Femur (tissue), 1 donor: ENCODE results near the gene KBTBD3.
"Not testable (repeated sequence)": the region's sequence is repeated elsewhere in the genome, so short reads cannot be mapped to it uniquely, and the experiment has no call there.

Experiments
- DNase-seq: peaks from one replicate; pipeline ENCODE4 v3.0.0-alpha.2; 2017

Gene KBTBD3

DNA sequence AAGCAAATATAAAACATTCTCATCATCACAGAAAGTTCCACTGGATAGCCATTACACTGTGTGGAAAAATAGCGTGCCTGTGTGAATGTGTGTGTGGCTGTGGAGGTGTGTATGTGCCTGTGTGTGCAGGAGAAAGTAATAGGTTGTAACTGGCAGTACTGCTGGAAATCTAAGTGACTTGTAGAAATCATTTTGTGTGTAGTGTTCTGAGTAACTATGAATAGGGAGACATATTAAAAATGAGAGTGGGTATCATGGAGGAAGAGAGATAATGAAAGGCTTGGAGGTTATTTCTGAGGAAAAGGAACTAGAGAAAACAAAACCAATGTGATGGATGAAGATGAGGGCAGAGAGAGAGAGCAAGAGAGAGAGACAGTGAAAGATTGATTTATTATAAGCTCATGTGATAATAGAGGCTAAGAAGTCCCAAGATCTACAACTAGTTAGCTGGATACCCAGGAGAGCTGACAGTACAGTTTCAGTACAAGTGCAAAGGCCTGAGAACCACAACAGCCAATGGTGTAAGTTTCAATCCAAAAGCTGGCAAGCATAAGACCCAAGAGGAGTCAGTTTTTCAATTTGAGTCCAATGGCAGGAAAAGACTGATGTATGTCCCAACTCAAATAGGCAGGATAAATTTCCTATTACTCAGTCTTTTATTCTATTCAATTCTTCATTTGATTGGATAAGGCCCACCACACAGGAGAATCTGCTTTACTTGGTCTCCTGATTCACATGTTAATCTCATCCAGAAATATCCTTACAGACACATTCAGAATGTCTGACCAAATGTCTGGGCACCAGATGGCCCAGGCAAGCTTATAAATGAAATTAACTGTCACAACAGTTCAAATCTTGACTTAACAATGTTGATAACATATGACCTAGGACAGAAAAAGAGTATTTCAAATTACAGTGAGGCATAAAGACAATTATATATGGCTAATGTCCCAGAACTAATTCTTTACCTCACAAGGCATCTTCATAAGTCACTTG, 14.9 kb downstream of the KBTBD3 start:
- no peak for DNase-seq

DNA sequence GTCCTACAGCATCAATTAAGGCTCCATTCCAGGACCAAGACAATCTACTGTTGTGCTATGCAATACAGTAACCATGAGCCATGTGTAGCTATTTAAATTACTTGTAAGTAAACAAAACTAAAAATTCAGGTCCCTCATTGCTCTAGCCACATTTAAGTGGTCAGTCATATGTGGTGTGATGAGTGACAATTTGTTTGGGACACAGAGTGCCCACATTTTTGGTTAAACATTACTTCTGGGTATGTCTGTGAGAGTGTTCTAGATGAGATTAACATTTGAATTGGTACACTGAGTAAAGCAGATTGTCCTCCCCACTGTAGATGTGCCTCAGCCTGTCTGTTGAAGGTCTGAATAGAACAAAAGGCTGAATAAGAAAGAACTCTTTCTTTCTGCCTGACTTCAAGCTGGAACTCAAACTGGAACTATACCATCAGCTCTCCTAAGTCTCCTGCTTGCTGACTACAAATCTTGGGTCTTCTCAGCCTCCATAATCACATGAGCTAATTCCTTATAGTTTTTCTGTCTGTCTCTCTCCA, 15.8 kb downstream of the KBTBD3 start:
- DNase-seq, result no peak

DNA sequence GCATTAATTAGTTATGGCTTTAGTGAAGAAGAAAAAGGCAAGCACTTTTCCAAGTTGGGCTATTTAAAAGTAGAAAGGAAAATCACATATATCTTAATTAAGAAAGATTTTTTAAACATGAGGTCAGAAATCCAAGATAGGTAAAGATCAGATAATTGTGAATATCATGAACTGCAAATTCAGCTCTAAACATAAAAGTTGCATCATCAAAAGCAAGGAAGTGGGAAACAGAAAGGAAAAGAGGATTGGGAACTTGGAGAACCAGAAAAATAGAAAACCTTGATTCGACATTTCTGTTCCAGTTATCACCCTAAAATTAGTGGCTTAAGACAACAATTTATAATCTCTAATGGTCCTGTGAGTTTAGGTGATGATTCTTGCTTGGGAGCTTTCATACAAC, 17.5 kb downstream of the KBTBD3 start:
- DNase-seq, result no peak

DNA sequence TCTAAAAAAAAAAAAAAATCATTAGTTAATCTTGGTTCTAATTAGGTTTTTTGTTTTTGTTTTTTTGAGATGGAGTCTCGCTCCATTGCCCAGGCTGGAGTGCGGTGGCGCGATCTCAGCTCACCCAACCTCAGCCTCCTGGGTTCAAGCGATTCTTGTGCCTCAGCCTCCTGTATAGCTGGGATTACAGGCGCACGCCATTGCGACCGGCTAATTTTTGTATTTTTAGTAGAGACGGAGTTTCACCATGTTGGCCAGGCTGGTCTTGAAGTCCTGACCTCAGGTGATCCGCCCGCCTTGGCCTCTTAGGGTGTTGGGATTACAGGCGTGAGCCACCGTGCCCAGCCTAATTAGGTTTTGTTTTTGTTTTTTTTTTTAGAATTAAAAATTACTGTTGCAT, 18.8 kb downstream of the KBTBD3 start:
- not testable (repeated sequence) for DNase-seq

DNA sequence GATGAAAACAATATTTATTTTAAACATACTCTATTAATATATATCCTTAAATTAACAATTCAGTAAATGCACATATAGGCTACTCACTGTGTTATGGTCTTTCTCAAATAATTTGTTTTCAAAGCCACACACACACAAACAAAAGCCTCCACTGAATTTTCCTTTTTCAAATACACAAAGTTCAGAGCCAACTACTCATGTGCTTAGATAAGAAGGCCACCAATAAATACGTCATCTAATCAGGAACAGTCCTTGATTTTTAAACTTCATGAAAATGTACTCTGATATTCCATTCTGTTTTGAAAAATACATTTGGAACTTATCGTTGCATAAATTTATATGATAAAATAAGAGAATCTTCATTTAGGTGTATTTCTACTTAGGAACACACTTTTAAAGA, 26.0 kb downstream of the KBTBD3 start:
- no peak for DNase-seq

DNA sequence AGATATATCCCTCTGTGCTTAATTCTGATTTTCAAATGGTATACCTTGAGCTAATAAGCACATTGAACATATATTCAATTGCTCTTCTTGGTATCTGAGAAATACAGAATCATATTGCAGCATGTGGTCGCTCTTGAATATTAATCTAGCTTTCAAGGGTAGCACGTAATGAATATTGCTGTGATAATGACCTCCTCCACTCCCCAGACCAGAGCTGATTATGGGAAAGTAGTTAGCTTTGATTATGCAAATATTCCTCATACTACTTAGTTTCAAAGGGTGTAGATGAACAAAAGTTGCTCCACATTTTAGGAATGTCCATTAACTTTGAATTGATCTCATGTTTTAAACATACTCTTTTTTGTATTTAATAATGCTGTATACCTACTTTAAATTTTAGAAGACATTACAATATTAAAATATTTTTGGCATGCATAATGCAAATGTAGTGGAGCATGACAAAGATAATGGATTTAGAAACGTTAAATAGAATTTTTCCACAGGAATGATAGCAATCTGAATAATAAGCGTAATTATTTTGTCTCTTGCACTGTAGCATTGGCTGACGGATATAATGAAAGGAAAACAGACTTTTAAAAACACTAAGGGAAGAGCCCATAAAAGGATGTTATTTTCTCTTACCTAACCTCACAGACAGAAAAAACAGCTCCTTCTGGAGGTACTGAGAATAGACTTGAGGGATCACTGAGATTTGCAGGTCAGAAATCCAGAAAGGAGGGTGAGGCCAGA, 27.2 kb downstream of the KBTBD3 start:
- no peak for DNase-seq

DNA sequence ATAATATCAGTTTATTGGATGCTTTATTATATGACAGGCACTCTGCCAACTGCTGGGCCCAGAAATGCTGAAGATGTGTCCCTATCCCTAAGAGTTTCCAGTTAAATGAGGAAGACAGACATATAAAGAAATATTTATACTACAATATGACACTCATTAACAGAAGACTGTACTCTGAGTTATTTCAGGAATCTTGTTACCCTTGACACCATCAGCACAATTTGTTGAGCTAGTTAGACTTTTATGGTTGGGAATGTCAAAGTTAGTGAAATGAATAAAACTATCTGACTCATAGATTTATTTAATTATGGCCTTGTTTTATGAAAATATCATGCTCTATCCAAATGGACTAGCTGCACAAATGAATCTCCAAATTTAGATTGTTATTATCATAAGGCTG, 29.5 kb downstream of the KBTBD3 start:
- no peak for DNase-seq

DNA sequence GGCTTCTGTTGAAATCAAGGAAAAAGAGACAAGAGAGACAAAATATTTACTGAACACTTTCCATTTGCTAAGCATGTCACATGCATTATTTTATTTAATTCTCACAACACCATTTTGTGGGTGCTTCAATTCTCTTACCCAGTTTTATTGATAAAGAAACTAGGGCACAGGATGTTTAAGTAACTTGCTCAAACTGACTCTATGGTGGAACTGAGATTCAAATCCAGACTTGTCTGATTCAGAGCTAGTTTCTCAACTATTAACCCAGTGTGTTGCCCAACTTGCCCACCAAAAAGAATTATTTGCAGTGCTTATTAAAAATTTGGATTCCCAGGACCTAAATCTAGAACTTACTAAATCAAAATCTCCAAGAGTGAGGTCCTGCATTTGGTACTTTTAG, 33.6 kb downstream of the KBTBD3 start:
- DNase-seq, result no peak

DNA sequence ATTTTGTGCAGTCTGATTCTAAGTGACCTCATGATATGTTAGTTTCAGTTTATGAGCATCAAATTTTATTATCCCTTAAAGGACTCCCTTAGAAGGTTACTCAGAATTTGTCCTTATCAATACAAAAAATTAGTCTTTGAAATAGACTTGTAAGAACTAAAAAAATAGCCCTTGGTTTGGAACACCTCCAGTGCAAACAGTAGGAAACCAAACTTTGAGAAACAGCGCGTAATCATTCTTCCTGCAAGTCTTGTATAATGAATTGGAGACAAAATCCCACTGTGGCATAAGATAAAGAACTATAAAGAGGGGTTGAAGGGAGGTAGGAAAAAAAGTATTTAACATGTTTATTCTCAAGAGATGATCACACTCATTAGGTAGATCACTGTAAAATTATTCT, 44.3 kb downstream of the KBTBD3 start:
- no peak for DNase-seq

DNA sequence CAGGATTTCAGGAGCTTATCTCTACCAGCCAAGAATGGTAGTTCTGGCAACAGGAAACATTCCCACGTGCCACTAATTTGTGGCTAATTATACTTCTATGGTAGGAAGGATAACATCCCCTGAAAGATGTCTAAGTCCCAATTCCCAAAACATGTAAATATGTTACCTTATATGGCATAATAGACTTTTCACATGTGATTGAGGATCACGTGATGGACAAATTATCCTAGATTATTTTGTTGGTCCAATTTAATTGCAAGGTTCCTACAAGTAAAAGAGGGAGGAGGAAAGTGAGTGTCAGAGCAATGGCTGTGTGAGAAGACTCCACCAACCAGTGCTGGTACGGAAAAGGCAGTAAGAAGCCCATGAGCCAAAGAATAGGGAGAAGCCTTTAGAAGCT, 45.2 kb downstream of the KBTBD3 start:
- no peak for DNase-seq

DNA sequence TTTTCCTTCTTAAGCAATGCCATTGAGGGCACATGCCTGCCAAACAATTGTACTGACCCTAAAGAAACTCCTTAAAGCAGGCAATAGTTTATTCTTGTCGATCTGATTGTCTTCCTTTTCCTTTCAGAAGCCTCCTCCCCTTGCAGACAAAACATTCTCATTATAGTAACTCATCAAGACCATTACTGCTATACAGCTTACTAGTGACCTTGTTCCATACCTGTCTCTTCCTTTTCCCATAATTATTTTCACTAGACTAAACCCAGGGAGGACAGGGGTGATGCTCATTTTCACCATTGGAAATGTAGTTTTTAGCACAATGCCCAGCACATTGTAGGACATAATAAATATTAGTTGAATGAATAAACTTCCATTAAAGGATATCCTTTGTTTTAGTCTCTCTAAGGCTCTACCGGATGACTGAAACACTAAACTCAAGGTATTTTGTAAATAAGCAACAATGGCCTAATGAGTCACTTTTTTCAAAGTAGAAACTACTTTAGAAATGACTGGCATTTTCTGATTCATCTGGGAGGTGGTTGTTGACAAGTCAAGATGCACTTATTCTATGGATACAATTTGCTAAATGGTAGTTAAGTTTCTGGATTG, 45.8 kb downstream of the KBTBD3 start:
- DNase-seq, result no peak

DNA sequence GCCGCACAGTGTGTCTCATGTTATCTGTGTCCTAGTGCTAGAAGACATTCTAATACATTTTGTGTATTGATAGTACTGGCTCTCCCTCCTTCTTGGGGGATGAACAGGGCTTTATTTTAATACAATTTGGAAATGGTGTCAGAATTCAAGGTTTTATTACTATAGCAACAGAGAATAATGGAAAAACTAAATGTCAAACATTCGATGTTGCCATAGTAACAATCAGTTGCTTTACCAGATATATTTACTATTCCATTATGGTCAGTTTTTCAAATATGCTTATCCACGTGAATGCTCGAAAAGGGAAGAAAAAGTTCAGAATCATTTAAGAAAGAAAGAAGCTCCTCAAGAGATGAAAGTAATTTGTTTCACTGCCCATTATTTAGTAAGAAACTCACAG, 46.5 kb downstream of the KBTBD3 start:
- no peak for DNase-seq

DNA sequence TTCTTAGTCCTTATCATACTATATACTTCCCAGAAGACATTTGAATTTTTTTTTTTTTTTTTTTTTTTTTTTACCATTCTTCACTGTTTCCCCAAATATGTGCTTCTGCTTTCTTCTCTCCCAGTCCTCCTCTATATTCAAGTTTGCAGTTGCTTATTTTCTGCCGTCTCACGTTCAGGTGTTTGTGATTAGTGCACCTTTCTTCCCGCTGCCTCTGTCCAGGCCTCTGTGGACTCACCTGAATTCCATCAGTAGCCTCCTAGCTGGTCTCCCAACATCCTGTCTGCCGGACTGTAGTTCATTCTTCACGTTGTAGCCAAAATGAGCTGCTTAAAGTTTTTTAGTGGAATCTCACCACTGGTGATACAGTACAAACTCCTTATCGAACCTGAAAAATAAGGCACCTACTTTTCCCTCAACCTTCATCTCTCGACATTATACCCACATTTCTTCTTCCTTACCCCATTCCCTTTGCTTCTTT, 54.3 kb downstream of the KBTBD3 start:
- DNase-seq, result no peak

DNA sequence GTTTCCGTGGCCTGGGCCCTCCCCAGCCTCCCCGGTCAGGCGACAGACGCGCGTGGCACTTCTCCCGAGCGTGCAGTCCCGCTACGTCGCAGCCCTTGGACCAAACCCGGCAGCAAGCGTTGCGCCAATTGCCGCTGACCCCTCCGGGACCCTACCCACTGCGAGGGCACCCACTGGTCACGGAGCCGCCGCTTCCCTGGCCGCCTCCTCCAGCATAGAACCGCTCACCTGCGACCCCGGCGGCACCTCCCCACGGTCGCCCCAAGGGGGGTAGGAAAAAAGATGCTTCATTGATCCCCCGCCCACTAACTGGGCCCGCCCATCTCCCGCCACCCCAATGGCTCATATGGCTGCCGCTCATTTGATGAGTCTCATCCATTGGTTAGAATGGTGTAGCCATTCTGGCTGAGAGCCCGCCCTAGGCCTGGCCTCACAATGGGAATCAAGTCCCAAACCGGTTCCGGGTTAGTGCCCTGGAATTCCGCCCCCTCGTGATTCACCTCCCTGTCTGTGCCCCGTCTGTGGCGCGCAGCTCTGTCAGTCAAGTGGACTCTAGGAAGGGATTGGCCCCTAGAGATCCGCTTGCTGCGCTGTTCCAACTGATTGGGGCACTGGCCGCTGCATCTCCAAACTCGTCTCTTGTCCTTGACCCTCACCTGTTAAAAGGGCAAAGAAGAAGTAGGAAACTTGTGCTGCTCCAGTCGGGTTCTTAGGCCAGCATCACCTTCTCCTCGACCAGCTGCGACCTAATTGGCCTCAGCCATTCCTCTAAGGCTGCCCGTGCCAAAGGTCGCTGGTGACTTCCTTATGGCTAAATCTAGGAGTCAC, 55.0 kb downstream of the KBTBD3 start, which contains the start of gene MSANTD4:
TSS of gene MSANTD4 (minus strand) at position 274 of the 828 bp plus-strand sequence. CDS start 11,323 bp downstream, outside the sequence.
- DNase-seq, result peak; percentile 99

DNA sequence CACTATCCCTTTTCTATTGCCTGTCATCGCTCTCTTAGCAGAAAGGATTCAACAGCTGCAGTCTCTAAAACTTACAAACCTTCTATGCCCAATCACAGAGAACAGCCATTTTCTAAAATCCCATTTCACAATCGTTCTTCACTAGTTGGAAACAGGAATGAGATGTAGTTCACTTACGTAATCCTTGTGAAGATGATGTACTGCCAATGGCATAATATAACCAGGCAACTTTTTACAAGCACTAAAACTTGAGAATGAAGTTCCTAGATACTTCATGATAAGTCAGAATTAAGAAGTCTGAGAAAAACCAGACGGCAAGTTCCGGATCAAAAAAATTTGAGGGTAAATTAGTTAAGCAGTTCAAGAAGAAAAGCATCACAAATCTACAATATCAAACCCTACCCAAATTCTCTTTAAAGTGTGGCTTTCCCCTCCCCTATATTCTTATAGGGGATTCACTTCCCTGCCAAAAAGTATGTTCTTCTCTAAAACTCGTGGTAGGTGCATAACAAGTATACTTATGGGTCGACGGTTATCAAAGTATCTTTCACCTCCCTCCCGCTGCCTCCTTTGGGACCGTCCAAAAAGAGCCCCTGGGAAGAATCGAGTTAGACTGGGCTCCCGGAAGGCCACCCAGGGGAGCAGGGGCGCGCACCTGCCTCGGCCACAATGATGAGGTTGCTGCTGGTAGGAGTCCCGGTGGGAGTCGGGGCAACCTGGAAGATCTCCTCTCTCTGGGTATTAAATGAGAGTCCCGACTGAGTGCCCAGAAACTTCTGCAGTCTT, 55.8 kb downstream of the KBTBD3 start:
- DNase-seq, result no peak

DNA sequence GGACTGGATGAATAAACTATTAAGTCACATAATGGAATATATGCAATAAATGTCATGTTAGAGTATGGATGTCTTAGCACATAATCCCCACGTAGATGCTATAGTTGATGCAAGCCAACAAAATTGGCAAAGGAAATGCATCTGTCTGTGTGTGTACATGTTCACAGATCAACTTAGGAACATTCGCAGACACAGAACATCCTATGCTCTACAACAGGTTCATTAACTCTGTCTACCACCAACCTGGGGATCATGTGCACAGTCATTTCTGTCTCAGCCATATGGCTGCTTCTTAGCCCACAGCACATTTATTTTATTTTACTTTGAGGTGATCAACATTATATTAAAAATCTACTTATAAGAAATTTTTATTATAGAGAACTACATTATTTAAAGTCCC, 60.1 kb downstream of the KBTBD3 start:
- no peak for DNase-seq

DNA sequence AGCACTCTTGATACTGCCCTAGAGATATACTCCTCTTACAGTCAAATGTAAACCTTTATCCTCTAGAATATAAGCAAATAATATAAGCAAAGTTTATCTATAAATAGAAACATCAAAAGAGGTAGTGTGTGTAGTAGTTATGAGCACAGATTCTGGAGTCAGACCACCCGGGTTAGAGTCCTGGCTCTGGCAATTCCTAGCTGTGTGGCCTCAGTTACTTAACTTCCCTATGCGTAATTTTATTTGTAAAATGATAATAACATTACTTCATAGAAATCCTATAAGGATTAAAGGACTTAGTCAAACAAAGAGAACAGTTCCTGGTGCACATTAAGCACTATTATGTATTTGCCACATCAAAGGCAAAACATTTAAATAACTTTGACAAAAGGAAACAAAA, 62.1 kb downstream of the KBTBD3 start:
- DNase-seq, result no peak

DNA sequence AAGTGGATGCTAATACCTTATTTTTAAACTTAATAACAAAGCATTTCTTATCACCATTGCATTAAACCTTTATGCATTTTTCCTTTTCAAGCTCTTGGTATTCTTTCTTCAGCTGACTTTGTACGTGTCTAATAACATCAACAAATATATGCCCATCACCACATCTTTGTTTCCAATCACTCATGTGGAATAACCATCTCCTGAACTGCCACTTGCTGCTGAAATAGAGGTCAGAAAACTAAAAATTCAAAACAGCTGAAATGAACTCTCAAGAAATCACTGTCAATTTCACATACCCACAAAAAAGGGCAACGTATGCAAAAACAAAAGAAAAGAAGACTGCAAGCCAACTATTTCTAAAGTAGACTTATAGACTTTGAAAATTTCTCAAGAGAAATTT, 62.5 kb downstream of the KBTBD3 start:
- DNase-seq, result no peak

DNA sequence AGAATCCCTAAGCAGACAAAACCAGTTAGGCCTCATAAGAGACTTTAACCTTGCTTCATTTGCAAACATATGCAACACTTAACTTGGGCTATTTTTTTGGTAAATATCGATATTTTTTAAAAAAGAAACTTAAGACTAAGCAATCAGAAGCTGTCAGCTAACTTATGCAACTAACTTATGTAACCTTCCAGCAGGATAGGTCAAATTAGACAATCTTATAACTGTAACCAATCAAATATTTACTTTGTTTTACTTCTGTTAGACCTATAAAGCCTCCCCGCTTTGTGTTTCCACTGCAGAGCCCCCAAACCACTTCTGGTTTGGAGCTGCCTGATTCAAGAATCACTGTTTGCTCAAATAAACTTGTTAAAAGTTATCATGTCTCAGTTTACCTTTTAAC, 63.1 kb downstream of the KBTBD3 start:
- DNase-seq, result no peak

DNA sequence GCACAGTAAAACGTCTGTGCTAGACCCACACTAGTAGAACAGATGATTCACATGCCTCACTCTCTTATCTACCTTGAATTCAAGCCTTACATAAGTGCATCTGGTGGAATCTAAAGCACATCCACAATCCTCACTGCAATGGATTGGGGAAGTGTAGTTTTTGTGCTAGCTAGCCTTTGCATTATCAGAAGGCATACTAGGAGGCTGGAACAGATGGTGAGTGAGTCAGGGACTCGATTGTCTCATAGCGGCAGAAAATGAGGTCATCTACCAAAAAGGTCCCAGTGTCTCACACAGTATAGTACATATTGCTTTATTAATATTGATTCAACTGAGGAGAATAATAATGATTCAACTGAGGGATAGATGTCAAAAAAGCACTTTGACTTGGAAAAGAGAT, 64.4 kb downstream of the KBTBD3 start:
- no peak for DNase-seq

DNA sequence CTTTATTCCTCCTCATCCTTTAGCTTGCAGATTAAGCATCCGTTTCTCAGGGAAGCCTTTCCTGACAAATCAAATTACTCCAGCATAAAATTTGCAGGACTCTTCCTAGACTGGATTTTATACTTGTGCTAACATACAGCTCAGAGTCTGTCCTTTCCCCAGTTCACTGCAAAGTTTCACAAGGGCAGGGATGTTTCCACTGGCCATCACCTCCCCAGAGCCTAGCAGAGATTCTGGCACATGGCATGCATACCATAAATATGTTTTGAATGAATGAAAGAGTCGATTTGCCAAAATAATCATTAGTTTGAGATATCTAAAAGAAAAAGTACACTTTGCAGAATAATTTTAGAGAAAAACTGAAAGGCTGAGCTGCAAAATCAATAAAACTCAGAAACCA, 65.7 kb downstream of the KBTBD3 start:
- no peak for DNase-seq
